Measurements from ENCODE around the gene C3orf33. TPM values are rescaled to one million over a fixed set of nuclear protein-coding genes. Genes with fewer than 3 reads are reported as not detected.

Gene C3orf33
- total and polyA plus RNA-seq, 8 donors: 0.72 to 5.5 (median 1.5) TPM; not detected in 1

DNA sequence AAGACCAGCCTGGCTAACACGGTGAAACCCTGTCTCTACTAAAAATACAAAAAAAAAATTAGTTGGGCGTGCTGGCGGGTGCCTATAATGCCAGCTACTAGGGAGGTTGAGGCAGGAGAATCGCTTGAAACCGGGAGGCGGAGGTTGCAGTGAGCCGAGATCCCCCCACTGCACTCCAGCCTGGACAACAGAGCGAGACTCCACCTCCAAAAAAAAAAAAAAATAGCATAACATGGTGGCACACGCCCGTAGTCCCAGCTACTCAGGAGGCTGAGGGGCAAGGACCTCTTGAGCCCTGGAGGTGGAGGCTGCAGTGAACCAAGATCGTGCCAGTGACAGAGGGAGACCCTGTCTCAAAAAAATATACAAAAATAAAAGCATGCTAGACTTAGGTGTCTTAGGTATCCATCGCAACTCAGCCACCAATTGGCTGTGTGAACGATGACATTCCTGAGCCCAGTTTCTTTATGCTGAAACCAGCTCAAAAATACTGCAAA, 67.5 kb downstream of the C3orf33 start:
- Histone ChIP-seq H3K36me3 (no peaks in the 10 kb centered on the region), H3K4me3 (peak overlapping the region in 3 of 4 donors; percentile 3 to 33 (median 12)), H3K27ac (peak overlapping the region; percentile 62 to 90 (median 84)), H3K4me1 (peaks cover 0 to 35% (median 14%) of the 10 kb centered on the region in 4 donors), H3K9me3 (no peaks in the 10 kb centered on the region), H3K27me3 (peaks cover 0 to 9% (median 3%) of the 10 kb centered on the region in 3 donors)
- WGBS, 5 donors: 61 to 76% (median 68%) methylated on average over 13 of the region's 13 CpGs
- TF ChIP-seq POLR2A (IDR thresholded peaks at IDR 0.05): no peak
- intact Hi-C loops (cut with DNase I; ENCODE audit: low total_unique reads): no loop called here
- no peak for DNase-seq

DNA sequence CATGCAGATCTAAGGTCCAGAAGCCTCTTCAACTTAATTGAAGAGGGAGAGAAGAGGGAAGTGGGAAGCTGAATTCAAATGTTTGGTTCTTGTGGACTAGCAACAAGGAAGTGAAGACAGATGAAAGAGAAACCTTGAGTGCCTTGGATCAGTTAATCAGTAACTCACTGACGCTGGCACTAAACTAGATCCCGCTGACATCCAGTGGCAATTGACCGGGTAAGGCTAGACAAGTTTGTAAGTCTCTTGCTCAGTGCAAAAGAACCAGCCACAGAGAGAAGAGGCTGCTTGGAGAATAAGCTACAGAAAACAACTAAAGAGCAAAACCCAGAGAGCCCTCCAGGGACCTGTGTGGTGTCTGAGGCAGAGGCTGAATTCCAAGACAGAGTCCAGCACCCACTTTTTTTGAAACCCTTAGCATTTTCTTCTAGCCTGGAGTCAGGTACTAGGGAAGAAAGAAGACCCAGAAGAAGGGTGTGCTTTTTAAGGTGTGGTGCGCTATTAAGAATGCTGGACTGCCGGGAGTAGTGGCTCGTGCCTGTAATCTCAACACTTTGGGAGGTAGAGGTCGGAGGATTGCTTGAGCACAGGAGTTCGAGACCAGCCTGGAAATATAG, 68.1 kb downstream of the C3orf33 start:
- peaks cover 0 to 5% (median 0%) of the 10 kb centered on the region in 3 donors for H3K27me3 ChIP-seq
- no peaks in the 10 kb centered on the region for H3K36me3 ChIP-seq
- H3K27ac ChIP-seq: peak overlapping the region; percentile 62 to 90 (median 84)
- no peaks in the 10 kb centered on the region for H3K9me3 ChIP-seq
- DNase-seq: peak; percentile 75 to 94
- WGBS, 5 donors: 21 to 43% (median 26%) methylated on average over 8 of the region's 8 CpGs
- peak in 2 of 3 donors; percentile 81 to 84 for TF ChIP-seq POLR2AphosphoS5 (IDR thresholded peaks at IDR 0.05)
- TF ChIP-seq EP300 (IDR thresholded peaks at IDR 0.05): no peak
- H3K4me1 ChIP-seq: peaks cover 0 to 28% (median 8%) of the 10 kb centered on the region in 4 donors
- H3K4me3 ChIP-seq: peak overlapping the region; percentile 3 to 34 (median 14)
- intact Hi-C loops (cut with DNase I; ENCODE audit: low total_unique reads): no loop called here

DNA sequence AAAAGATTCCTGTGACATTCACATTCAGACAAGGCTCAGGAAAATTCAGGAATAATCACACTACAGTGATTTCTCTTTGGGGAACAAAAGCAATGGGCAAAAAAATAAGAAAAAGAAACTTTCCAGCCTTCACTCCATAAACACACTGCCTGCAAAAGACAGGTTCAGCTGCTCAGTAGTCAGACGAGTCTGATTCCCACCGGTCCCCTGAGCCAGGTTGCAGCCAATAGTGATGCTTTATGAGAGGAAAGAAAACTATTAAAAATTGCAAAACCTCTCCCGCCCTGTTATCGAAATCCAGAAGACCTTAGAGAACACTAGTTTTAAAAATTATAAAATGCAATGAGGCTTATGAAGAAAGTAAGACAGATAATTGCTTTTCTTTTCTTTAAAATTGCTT, 69.7 kb downstream of the C3orf33 start:
- intact Hi-C loops (cut with DNase I; ENCODE audit: low total_unique reads): no loop called here
- H3K36me3 ChIP-seq: no peaks in the 10 kb centered on the region
- WGBS, 5 donors: 32 to 62% (median 47%) methylated on average over 4 of the region's 4 CpGs
- H3K9me3 ChIP-seq: no peaks in the 10 kb centered on the region
- peak overlapping the region in 1 of 5 donors; percentile 90 for H3K27ac ChIP-seq
- H3K27me3 ChIP-seq: no peaks in the 10 kb centered on the region
- peak overlapping the region in 3 of 4 donors; percentile 17 to 34 (median 26) for H3K4me3 ChIP-seq
- peaks cover 0 to 25% (median 7%) of the 10 kb centered on the region in 4 donors for H3K4me1 ChIP-seq
- DNase-seq: no peak
- TF ChIP-seq POLR2AphosphoS5 (IDR thresholded peaks at IDR 0.05) (no peak), POLR2A (IDR thresholded peaks at IDR 0.05) (no peak), EP300 (IDR thresholded peaks at IDR 0.05) (no peak)
- TF ChIP-seq, protein P1, sequence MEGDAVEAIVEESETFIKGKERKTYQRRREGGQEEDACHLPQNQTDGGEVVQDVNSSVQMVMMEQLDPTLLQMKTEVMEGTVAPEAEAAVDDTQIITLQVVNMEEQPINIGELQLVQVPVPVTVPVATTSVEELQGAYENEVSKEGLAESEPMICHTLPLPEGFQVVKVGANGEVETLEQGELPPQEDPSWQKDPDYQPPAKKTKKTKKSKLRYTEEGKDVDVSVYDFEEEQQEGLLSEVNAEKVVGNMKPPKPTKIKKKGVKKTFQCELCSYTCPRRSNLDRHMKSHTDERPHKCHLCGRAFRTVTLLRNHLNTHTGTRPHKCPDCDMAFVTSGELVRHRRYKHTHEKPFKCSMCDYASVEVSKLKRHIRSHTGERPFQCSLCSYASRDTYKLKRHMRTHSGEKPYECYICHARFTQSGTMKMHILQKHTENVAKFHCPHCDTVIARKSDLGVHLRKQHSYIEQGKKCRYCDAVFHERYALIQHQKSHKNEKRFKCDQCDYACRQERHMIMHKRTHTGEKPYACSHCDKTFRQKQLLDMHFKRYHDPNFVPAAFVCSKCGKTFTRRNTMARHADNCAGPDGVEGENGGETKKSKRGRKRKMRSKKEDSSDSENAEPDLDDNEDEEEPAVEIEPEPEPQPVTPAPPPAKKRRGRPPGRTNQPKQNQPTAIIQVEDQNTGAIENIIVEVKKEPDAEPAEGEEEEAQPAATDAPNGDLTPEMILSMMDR (IDR thresholded peaks at IDR 0.05): no peak

DNA sequence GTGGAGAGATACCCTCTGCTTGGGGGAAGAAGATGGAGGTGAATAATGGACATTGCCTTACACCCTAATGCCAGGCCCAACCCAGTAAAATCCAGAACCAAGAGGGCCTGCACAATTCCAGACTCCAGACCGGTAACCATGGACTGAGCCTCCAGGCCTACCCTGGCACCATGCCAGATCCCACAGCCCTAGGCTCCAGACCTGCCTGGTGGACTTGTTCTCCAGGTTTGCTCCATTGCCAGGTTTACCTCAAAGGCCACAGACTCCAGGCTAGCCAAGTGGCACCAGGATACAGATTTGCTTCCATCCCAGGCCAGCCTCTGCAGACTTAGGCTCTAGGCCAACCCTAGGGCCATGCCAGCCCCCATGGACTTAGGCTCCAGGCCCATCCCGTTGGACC, 75.2 kb downstream of the C3orf33 start:
- H3K27ac ChIP-seq: no peak overlapping the region
- no peak for DNase-seq
- intact Hi-C loops (cut with DNase I; ENCODE audit: low total_unique reads): no loop called here
- TF ChIP-seq, protein P1 (IDR thresholded peaks at IDR 0.05): no peak
- TF ChIP-seq POLR2A (IDR thresholded peaks at IDR 0.05) (no peak), POLR2AphosphoS5 (IDR thresholded peaks at IDR 0.05) (no peak), EP300 (IDR thresholded peaks at IDR 0.05) (no peak)
- H3K36me3 ChIP-seq: no peaks in the 10 kb centered on the region
- H3K4me3 ChIP-seq: no peak overlapping the region
- no peaks in the 10 kb centered on the region for H3K4me1 ChIP-seq
- WGBS, 5 donors: 54 to 78% (median 70%) methylated on average over 2 of the region's 2 CpGs
- H3K27me3 ChIP-seq: no peaks in the 10 kb centered on the region
- no peaks in the 10 kb centered on the region for H3K9me3 ChIP-seq

DNA sequence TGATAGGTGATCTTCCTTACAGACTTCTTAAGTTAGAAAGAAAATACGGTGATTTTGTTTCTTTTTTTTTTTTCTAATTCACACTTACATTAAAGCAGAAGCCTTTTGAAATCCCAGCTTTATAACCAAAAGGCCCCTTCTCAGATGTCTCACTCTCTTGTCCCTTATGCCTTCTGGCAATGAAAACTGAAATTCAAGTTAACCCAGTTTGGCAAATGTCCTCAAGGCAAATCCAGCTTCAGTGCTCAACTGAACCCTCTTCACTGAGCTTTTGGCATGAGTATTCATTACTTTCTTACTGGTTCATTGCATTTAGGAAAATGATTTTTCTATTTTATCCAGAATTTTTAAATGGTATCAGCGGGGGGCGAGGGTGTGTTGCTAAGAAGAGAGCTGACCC, 78.2 kb downstream of the C3orf33 start:
- intact Hi-C loops (cut with DNase I; ENCODE audit: low total_unique reads): no loop called here
- TF ChIP-seq, protein P1 (IDR thresholded peaks at IDR 0.05): no peak
- TF ChIP-seq POLR2AphosphoS5 (IDR thresholded peaks at IDR 0.05): no peak
- no peaks in the 10 kb centered on the region for H3K9me3 ChIP-seq
- H3K4me1 ChIP-seq: no peaks in the 10 kb centered on the region
- WGBS, 5 donors: 79 to 95% (median 93%) methylated on average over 3 of the region's 3 CpGs
- DNase-seq: no peak
- H3K4me3 ChIP-seq: no peak overlapping the region
- no peaks in the 10 kb centered on the region for H3K27me3 ChIP-seq
- H3K27ac ChIP-seq: no peak overlapping the region
- no peaks in the 10 kb centered on the region for H3K36me3 ChIP-seq

All from stomach (tissue), 9 donors.